ENCODE results near the gene OGDHL.
"Not testable (repeated sequence)": the region's sequence is repeated elsewhere in the genome, so short reads cannot be mapped to it uniquely, and the experiment has no call there.

The OGDHL gene

GRCh38 chr10:49738616-49739360 lies 23.3 kb downstream of the OGDHL start:
- DNase-seq = no peak

GRCh38 chr10:49737474-49738201 lies 24.5 kb downstream of the OGDHL start:
- DNase-seq = no peak

- DNase-seq = no peak
Observed at GRCh38 chr10:49736564-49737113, 25.5 kb downstream of the OGDHL start.

GRCh38 chr10:49735848-49736563 lies 26.1 kb downstream of the OGDHL start:
- DNase-seq = no peak

- no peak for DNase-seq
Observed at GRCh38 chr10:49735161-49735560, 27.0 kb downstream of the OGDHL start.

GRCh38 chr10:49734676-49735075 lies 27.4 kb downstream of the OGDHL start:
- no peak for DNase-seq

GRCh38 chr10:49733866-49734265 lies 28.3 kb downstream of the OGDHL start:
- no peak for DNase-seq

- no peak for DNase-seq
Observed at GRCh38 chr10:49726593-49726992, 35.5 kb downstream of the OGDHL start.

- DNase-seq = not testable (repeated sequence)
Observed at GRCh38 chr10:49715157-49715556, 47.0 kb downstream of the OGDHL start.

- DNase-seq = no peak
Observed at GRCh38 chr10:49713266-49713665, 48.9 kb downstream of the OGDHL start.

GRCh38 chr10:49711481-49711880 lies 50.6 kb downstream of the OGDHL start:
- no peak for DNase-seq

- no peak for DNase-seq
Observed at GRCh38 chr10:49710966-49711365, 51.2 kb downstream of the OGDHL start.

- DNase-seq = no peak
Observed at GRCh38 chr10:49709934-49710333, 52.2 kb downstream of the OGDHL start.

- DNase-seq = no peak
Observed at GRCh38 chr10:49707585-49707984, 54.5 kb downstream of the OGDHL start.

- DNase-seq = peak in 1 of 2 experiments; percentile 2
Observed at GRCh38 chr10:49700997-49701396, 61.1 kb downstream of the OGDHL start.

- no peak for DNase-seq
Observed at GRCh38 chr10:49700211-49700610, 61.9 kb downstream of the OGDHL start.

GRCh38 chr10:49698679-49699078 lies 63.4 kb downstream of the OGDHL start:
- no peak for DNase-seq

GRCh38 chr10:49696311-49696710 lies 65.8 kb downstream of the OGDHL start:
- no peak for DNase-seq

- no peak for DNase-seq
Observed at GRCh38 chr10:49694466-49694865, 67.7 kb downstream of the OGDHL start.

GRCh38 chr10:49691588-49691987 lies 70.5 kb downstream of the OGDHL start:
- no peak for DNase-seq

GRCh38 chr10:49690698-49691356 lies 71.3 kb downstream of the OGDHL start:
- DNase-seq = peak in 1 of 2 experiments; percentile 1

- no peak for DNase-seq
Observed at GRCh38 chr10:49689882-49690510, 72.1 kb downstream of the OGDHL start.

Measured in SHP77 (cell line).